HK-2 (cell line): ENCODE measurements around the gene ADTRP.

Source experiments
- DNase-seq: peaks from one replicate; pipeline ENCODE4 v3.0.0-alpha.2; 2018; ENCODE audit not compliant: unreplicated experiment

Gene ADTRP

DNA sequence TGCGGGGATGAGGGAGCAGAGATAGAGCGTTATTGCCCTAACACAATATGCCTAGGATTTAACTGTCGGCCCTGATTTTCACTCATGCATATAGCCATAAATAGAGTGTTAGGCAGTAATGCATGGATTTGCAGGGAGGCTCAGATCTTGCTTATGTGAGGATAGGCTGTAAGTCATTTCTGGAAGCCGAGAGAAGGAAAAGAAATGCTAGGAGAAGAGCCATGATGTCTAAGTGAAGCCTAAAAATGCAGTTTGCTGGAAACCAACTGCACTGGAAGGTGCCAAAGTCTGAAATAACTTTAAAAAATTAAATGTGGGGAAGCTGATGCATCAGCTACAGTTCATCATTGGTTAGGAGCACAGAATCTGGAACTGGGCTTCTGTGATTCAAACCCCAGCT lies 54.3 kb downstream of the ADTRP start:
- no peak for DNase-seq

GRCh38 chr6:11722805-11723631 lies 55.6 kb downstream of the ADTRP start:
- no peak for DNase-seq

DNA sequence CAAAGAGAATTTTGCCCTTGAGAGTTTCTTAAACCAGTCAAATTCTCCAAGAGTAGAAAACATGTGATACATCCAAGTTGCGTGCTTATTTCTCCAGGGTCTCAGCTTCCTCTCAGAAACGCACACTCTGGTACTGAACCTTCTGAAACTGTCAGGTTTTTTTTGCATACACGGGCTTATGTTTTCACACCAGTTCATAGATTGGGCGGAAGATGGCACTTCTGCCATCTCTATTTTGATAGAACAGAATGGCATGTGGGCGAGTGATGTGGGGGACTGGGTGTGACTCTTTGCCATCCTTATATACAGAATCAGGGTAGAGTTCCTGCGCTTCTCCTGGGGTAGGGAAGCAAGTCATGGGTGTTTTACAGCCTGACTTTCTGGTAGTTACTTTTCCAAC lies 56.4 kb downstream of the ADTRP start:
- no peak for DNase-seq

DNA sequence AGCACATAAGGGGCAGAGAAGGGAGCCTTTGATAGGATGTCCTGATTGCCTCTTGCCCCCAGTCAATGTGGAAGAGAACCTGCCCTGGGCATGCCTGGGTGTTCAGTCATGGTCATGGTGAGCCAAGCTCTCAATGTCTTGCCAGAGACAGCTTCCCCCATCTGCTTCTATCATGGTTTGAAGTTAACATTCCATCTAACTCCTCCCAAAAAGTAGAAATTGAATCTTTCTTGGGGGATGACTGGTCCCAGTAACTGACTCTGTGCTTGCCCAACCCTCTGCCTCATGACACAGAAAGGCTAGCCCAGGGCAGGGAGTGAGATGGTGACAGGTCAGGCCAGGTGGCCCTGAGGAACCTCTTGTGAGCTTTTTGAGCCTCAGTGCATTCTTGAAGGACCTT lies 60.1 kb downstream of the ADTRP start:
- DNase-seq: no peak

DNA sequence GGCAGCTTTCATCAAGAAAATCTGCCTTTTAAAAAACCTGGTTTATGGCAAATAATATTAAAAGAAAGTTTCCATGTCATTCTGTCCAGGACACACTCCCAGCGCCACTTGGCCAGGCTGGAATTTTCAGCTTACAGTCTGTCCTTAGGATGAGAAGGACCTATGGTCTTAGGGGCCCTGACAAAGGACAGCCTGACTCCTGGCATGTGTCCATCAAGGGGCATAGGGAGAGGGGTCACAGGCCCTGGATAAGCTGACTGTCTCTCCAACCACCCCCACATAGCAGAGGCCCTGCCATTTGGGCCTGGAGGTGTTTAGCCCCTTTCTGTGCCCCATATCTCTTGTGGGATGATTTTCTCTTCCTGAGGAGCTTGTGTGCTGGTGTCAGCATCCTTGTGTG lies 60.6 kb downstream of the ADTRP start:
- DNase-seq: no peak

DNA sequence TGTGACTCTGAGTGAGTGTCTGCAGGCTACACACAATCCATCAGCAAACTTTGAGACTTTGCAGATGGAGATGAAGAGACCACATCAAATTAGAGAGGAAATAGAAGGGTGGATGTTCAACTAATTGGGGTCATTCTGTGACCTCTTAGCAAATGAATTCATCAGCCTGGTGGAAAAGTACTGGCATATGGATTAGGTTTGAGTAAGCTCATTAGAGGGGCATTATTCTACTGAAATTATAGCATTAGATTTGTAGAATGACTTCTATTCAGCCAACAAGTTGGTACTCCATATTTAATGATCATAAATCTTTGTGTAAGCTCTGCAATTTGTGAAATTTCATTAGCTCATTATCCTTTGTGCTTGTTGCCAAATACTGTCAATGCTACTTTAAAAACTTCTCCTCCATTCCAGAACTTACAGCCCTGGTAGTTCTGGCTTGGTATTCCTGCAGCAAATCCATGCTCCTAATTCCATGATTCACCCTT lies 63.8 kb downstream of the ADTRP start:
- DNase-seq: no peak

- DNase-seq: no peak
Measured at GRCh38 chr6:11714116-11714797, 64.3 kb downstream of the ADTRP start.

DNA sequence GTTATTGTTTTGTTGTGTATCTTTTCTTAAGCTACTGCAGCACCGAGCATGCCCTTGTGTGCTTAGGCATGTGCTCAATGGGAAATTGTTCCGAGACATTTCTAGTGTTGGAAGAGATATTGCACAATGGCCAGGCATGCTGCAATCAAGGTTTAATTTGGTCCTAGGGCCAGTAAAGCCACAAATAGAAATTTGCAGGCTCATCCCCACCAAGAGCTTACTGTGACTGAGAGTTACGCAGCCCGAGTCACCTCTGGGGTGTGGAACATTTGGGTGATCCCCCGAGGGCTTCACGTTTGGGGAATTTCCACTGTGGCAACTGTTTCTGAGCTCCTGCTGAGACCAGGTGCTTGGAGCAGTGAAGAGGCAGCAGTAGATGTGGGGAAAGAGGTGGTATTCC lies 65.8 kb downstream of the ADTRP start:
- no peak for DNase-seq

DNA sequence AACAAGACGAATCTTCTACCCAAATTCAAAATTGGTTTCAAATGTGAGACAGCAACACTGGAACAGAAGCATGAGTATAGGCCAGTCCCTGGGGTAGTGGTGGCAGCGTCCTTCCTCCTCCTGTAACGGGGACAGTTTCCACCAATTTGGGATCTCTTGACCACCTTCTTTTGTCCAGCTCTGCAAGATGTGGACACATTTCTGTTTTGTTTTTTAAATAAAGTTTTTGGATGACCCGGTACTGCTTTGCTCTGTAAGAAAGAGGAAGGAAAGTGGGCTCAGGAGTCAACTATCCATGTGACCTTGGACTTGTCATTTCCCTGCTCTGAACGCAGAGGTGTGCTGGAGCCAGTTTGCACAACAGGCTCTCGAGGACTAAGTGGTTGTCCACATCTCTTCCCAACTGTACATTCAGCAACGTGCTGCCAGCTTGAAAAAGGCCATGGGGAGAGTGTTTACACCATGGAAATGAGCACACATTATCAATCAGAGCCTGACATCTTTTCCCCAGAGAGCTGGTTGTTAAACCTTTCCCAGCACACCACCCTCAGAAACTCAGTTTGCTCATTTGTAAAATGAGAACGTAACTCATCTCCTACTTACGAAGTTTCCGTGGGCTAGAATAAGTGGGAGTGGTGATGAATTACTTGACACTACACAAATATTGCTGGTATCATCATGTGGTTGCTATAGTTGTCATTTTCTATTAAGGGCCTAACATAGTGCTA lies 66.5 kb downstream of the ADTRP start:
- DNase-seq: no peak

DNA sequence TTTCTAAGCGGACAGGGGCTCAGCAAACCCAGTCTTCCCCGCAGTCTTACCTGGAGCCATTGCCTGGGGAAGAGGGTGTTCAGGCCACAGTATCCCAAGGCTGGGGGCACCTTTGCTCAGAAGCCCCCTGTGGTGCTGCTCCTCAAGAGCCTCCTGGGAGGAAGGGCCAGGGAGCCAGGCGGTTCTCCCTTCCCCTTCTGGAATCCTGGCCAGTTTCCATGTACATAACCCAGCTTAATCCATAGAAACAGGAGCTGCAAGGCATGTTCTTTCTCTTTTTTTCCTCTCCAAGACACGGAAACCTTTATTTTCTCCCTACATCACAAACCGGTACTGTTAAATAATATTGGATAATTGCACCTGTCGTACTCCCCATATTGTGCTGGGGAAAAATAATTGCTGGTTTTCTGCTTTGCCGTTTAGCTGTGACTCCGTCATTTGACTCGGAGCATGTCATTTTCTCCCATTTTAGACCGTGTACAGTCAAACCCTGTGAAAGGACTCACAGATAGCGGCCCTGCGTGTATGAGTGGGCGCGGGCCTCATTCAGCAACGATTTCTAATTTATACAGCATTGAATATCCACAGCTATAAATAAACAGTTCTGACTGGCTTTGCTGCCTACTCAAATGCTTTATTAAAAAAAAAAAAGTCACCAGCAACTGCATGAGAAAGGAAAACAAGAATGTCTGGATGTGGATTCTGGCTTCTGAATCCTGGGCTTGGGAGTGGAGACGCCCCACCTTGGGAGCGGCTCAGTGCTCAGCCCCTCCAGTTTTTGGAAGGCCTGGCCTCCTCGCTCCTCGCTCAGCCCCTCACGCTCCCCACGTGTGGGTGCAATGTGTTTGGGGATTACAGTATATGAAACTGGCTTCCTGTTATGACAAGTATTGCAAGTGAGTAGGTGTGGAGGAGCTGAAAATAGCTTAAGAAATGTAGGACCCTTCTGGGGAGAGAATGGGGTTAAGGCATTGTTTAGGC lies 67.3 kb downstream of the ADTRP start:
- DNase-seq: no peak

DNA sequence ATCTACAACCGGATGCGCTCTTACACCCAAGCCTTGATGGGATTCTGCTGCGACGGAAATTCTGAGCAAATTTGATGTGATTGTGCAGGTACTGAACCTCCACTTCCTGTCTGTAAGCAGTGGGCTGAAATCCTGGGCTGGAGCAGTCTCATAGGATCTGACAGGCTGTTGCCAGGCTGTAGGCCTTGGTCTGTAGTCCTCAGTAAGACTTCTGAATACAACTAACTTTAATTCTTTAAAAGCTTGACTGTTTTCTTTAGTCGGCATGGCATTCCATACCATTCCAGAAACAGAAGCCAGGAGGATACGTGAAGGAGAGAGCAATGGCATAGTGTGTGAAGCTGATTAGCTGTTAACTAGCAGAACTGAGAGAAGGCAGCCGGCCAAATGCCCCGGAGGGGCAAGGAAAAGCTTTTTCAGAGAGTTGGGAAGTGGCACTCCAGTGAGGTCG lies 68.3 kb downstream of the ADTRP start:
- no peak for DNase-seq

GRCh38 chr6:11706171-11706570 lies 72.4 kb downstream of the ADTRP start:
- DNase-seq: no peak

DNA sequence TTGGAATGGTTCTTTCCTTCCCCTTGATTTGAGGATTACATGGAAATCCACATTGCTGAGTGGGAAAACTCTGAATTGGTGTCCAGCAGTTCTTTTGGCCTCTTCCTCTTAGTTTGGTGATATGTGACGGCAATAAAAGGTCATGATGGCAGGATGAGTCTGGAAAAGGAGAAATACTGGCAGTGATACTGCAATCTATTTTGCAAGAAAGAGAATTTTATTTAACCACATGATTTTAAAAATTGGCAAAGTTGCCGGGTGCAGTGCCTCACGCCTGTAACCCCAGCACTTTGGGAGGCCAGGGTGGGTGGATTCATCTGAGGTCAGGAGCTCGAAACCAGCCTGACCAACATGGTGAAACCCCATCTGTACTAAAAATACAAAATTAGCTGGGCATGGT lies 73.1 kb downstream of the ADTRP start:
- DNase-seq: no peak

DNA sequence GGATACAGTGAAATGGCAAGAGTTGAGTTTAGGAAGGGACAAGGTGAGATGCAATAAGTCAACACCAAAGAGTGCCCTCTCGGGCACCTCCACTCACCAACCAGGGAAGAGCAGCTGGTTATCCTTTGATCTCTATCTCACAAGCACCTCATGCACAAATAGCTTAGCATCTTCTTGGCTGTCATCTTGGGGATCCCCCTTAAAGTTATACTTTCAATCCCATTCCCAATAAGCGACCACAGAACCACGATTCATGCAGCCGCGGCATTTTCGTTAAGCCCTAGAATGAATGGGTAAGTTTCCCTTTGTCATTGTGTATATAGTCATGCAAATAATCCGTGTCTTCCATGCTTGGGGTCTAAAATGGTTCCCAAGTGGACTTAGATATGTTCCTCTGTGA lies 73.5 kb downstream of the ADTRP start:
- no peak for DNase-seq

GRCh38 chr6:11703725-11704124 lies 74.9 kb downstream of the ADTRP start:
- DNase-seq: no peak

DNA sequence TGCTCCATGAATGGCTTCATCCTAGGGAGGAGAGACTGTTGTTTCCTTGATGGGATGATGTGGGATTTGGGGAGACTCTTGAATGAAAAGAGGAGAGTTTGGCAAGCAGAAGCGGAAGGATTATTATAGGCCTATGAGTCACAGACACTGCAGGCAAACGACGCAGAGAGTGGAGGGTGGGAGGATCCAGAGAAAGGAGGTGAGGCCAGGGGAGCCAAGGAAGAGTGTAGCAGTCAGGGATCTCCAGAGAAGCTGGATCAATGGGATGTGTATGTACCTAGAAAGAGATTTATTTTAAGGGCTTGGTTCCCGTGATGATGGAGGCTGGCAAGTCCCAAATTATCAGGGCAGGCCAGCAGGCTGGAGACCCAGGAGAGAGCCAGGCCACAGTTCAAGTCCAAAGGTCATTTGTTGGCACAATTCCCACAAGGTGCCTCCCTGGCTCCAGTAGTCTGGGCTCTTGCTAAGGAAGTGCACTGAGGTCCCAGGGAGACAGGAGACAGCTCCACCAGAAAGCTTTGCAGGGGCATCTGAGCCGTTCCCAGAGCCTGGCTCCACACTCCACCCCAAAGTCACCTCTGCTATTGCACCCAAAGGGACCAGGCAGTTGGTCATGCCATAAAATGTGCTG lies 76.0 kb downstream of the ADTRP start:
- DNase-seq: no peak

GRCh38 chr6:11702089-11702488 lies 76.5 kb downstream of the ADTRP start:
- DNase-seq: no peak

DNA sequence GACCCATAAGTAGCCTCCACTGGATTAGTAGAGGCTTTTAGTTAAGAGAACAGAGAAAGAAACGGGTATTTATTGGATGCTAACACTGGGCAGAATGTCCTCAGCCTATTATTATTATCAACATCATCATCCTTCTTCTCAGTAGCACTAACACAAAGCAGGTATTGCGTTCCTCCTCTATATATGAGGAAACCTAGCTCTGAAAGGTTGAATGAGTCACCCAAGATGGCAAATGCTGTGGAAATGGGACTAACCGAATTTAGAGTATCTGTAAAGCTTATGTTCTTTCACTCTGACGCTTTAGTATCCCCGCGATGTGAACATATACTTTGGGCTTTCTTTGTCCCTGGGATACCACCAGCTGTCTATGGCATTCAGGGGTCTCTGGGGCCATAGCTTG lies 77.0 kb downstream of the ADTRP start:
- DNase-seq: no peak

- no peak for DNase-seq
Measured at GRCh38 chr6:11700118-11700718, 78.4 kb downstream of the ADTRP start.

DNA sequence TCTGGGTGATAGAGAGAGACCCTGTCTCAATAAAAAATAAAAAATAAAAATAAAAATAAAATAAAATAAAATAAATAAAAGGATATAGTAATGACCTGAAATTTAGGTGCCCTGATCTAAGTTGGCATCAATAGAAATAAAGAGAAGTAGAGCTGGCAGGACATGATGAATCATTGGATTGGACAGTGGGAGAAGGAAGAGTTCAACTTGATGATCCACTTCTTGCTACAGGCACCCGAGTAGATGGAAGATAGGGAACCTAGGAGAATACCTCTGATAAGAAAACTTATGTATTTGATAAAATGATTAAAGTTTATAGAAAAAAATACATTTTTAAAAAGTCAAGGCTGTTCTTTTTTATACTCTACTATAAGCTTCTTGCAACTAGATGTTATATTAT lies 79.0 kb downstream of the ADTRP start:
- no peak for DNase-seq
